GM21390 (cell line): ENCODE results near the gene OOSP2.
"Not testable (repeated sequence)": the region's sequence is repeated elsewhere in the genome, so short reads cannot be mapped to it uniquely, and the experiment has no call there.

ENCODE experiments used
- ATAC-seq: cut with Tn5 transposase; IDR thresholded peaks from one replicate; pipeline ENCODE4 v1.9.1; 2021; ENCODE audit not compliant: unreplicated experiment

OOSP2 gene

GRCh38 chr11:60040109-60040508 is at the start of gene OOSP2:
Gene OOSP2, plus strand, starts transcription at chr11:60040409. Its CDS starts 51 bp downstream, at chr11:60040460.
- no peak for ATAC-seq

- no peak for ATAC-seq
Observed at GRCh38 chr11:59990421-59990820, 49.8 kb upstream of the OOSP2 start.

- ATAC-seq = no peak
Observed at GRCh38 chr11:59992425-59992824, 47.8 kb upstream of the OOSP2 start.

GRCh38 chr11:59997800-59998199 is 42.4 kb upstream of the OOSP2 start:
- ATAC-seq = no peak

- no peak for ATAC-seq
Observed at GRCh38 chr11:59999691-60000090, 40.5 kb upstream of the OOSP2 start.

- ATAC-seq = no peak
Observed at GRCh38 chr11:60003729-60004128, 36.5 kb upstream of the OOSP2 start.

GRCh38 chr11:60005360-60005759 is 34.8 kb upstream of the OOSP2 start:
- no peak for ATAC-seq

- no peak for ATAC-seq
Observed at GRCh38 chr11:60016881-60017280, 23.3 kb upstream of the OOSP2 start, which contains the start of gene OOSP4B. Gene OOSP4B, plus strand, starts transcription at chr11:60017181.

GRCh38 chr11:60018058-60018457 is 22.2 kb upstream of the OOSP2 start:
- ATAC-seq = no peak

- not testable (repeated sequence) for ATAC-seq
Observed at GRCh38 chr11:60020376-60020775, 19.8 kb upstream of the OOSP2 start.

- no peak for ATAC-seq
Observed at GRCh38 chr11:60029015-60029632, 11.1 kb upstream of the OOSP2 start.

- ATAC-seq = not testable (repeated sequence)
Observed at GRCh38 chr11:60050422-60050821, 10.2 kb downstream of the OOSP2 start.

- not testable (repeated sequence) for ATAC-seq
Observed at GRCh38 chr11:60050839-60051238, 10.6 kb downstream of the OOSP2 start.

- no peak for ATAC-seq
Observed at GRCh38 chr11:60056349-60056969, 16.2 kb downstream of the OOSP2 start, which contains the start of gene MS4A3. Gene MS4A3, plus strand, starts transcription at chr11:60056665. Its CDS starts 4,496 bp downstream, at chr11:60061161.

- ATAC-seq = no peak
Observed at GRCh38 chr11:60059052-60059451, 18.8 kb downstream of the OOSP2 start.

- no peak for ATAC-seq
Observed at GRCh38 chr11:60059521-60060240, 19.5 kb downstream of the OOSP2 start.

GRCh38 chr11:60064111-60064510 is 23.9 kb downstream of the OOSP2 start:
- no peak for ATAC-seq

- ATAC-seq = no peak
Observed at GRCh38 chr11:60065801-60066200, 25.6 kb downstream of the OOSP2 start.

- ATAC-seq = no peak
Observed at GRCh38 chr11:60069450-60069849, 29.2 kb downstream of the OOSP2 start.

- not testable (repeated sequence) for ATAC-seq
Observed at GRCh38 chr11:60071644-60072043, 31.4 kb downstream of the OOSP2 start.

GRCh38 chr11:60077216-60077817 is 37.1 kb downstream of the OOSP2 start:
- no peak for ATAC-seq

GRCh38 chr11:60077981-60078380 is 37.8 kb downstream of the OOSP2 start:
- no peak for ATAC-seq
